Liver (tissue), 5 donors: ENCODE data around the gene SLC25A14. TPM values are rescaled to one million over a fixed set of nuclear protein-coding genes. Genes with fewer than 3 reads are reported as not detected.

Source experiments
- polyA plus RNA-seq, 2 donors: library from polyadenylated mRNA; stranded (reverse) in 1 of 2; unstranded in 1 of 2; fragments of 200-250 nt in 1 of 2; fragments of >200 nt in 1 of 2; fragmentation: Nextera tagmentation in 1 of 2; extraction: Ambion mirVana in 1 of 2; gene quantifications; one replicate each; pipeline versions ENCODE4 v1.2.1 to v1.2.3, GENCODE V29; 2013 to 2015
- small RNA-seq: library from RNA; depleted of rRNA; stranded (forward); fragments of <200 nt; gene quantifications from one replicate; pipeline ENCODE3, GENCODE V24; 2014
- total RNA-seq, 2 donors: library from RNA; depleted of rRNA; stranded (reverse); fragments of >200 nt; gene quantifications; one replicate each; pipeline ENCODE4 v1.2.3, GENCODE V29; 2014
- donor health status: healthy.
- donor health status: healthy.
- donor health status: healthy.

SLC25A14 gene
- total and polyA plus RNA-seq, 4 donors, result 2.7 to 5.8 (median 4.7) TPM

Small RNAs within 50 kb of the gene (small RNA-seq; reads per million reads assigned to genes)
- gene AL035423.1 (not detected), gene RNU6-1130P (not detected)

Other genes with a start within 250 kb of the SLC25A14 start
- gene ELF4, start 229.4 kb upstream of the SLC25A14 start, total RNA-seq, result 1 to 10 TPM; 1.6 to 4.7 TPM
- 1 to 10 TPM in 1 of 2 donors, under 1 TPM in 1; 0.35 to 1.3 TPM for gene ELF4, start 229.4 kb upstream of the SLC25A14 start, polyA plus RNA-seq
- gene AIFM1, start 174.1 kb upstream of the SLC25A14 start, total RNA-seq, result 10 to 100 TPM; 33.1 to 60.6 TPM
- gene AIFM1, start 174.1 kb upstream of the SLC25A14 start, polyA plus RNA-seq, result 10 to 100 TPM; 72.2 to 79.0 TPM
- gene RAB33A, start 168.0 kb upstream of the SLC25A14 start, total RNA-seq, result under 1 TPM; 0.50 to 0.61 TPM
- gene RAB33A, start 168.0 kb upstream of the SLC25A14 start, polyA plus RNA-seq, result under 1 TPM; 0.13 to 0.59 TPM
- 1 to 10 TPM; 1.3 to 2.3 TPM for gene ZNF280C, start 71.0 kb upstream of the SLC25A14 start, total RNA-seq
- under 1 TPM; 0.50 to 0.65 TPM for gene ZNF280C, start 71.0 kb upstream of the SLC25A14 start, polyA plus RNA-seq
- gene GPR119, start 45.8 kb downstream of the SLC25A14 start, total RNA-seq, result 1 to 10 TPM in 1 of 2 donors, not detected in 1; 4.3 TPM
- not detected for gene GPR119, start 45.8 kb downstream of the SLC25A14 start, polyA plus RNA-seq
- 1 to 10 TPM; 5.5 to 7.2 TPM for gene RBMX2, start 62.1 kb downstream of the SLC25A14 start, total RNA-seq
- gene RBMX2, start 62.1 kb downstream of the SLC25A14 start, polyA plus RNA-seq, result 1 to 10 TPM; 5.2 to 8.8 TPM